HEK293 (cell line): ENCODE measurements around the gene OR52W1.

Experiments used
- CTCF ChIA-PET: fragments of 350-600 bp; formaldehyde crosslinking; extraction: SDS; loops from one replicate; lab custom pipeline; 2021; ENCODE audit warnings: antibody characterized with exemption; lab: Yijun Ruan, JAX
- POLR2A ChIA-PET: fragments of 300-600 bp; formaldehyde crosslinking; extraction: SDS; loops from one replicate; lab custom pipeline; 2020; ENCODE audit warnings: antibody characterized with exemption, inconsistent platforms; lab: Yijun Ruan, JAX
- H3K27ac ChIP-seq: fragments of 200-500 bp; sonication (Bioruptor generic); 2 replicates; pipeline ENCODE4 v1.5.1; 2014; ENCODE audit warnings: low read depth, low read length, control low read depth, inconsistent platforms; ENCODE audit errors: extremely low read depth
- H3K36me3 ChIP-seq, 2 experiments: fragments of 200-500 bp in 1 of 2; sonication (Bioruptor generic) in 1 of 2; 1 replicate in 1 of 2; 2 replicates in 1 of 2; pipeline ENCODE4 v1.5.1; 2014 to 2017; ENCODE audit warnings: inconsistent platforms in 2 of 2, low read length in 2 of 2; ENCODE audit not compliant: control insufficient read depth in 2 of 2, insufficient read depth in 1 of 2
- H3K4me1 ChIP-seq: fragments of 200-500 bp; sonication (Bioruptor generic); 2 replicates; pipeline ENCODE4 v1.5.1; 2014; ENCODE audit warnings: mild to moderate bottlenecking, low read length, inconsistent platforms; ENCODE audit not compliant: control insufficient read depth, insufficient read depth
- H3K4me3 ChIP-seq: 2 replicates; pipeline ENCODE4 v1.5.1; 2011; ENCODE audit warnings: low read depth, mild to moderate bottlenecking, control low read depth, low read length, moderate library complexity
- H3K9me3 ChIP-seq: fragments of 200-500 bp; sonication (Bioruptor generic); 2 replicates; pipeline ENCODE4 v1.5.1; 2014; ENCODE audit warnings: low read depth, low read length, inconsistent platforms; ENCODE audit not compliant: control insufficient read depth, insufficient read depth
- AEBP2 ChIP-seq: fragments of 450-650 bp; formaldehyde crosslinking; IDR thresholded peaks from 2 replicates; pipeline ENCODE4 v1.5.1; 2016; ENCODE audit warnings: missing biosample characterization, missing genetic modification characterization, borderline replicate concordance
- BCL11A ChIP-seq: fragments of 450-650 bp; formaldehyde crosslinking; IDR thresholded peaks from 2 replicates; pipeline ENCODE4 v1.5.1; 2016; ENCODE audit warnings: low read depth, missing biosample characterization, missing genetic modification characterization
- GFI1B ChIP-seq: fragments of 450-650 bp; formaldehyde crosslinking; IDR thresholded peaks from 2 replicates; pipeline ENCODE4 v1.5.1; 2016; ENCODE audit warnings: missing biosample characterization, missing genetic modification characterization
- GLIS2 ChIP-seq: fragments of 450-650 bp; formaldehyde crosslinking; IDR thresholded peaks from 2 replicates; pipeline ENCODE4 v1.5.1; 2016; ENCODE audit warnings: missing biosample characterization, missing genetic modification characterization
- KLF9 ChIP-seq: fragments of 450-650 bp; formaldehyde crosslinking; IDR thresholded peaks from 2 replicates; pipeline ENCODE4 v1.5.1; 2016; ENCODE audit warnings: missing biosample characterization, missing genetic modification characterization, low read depth
- MYNN ChIP-seq: fragments of 450-650 bp; formaldehyde crosslinking; IDR thresholded peaks from 2 replicates; pipeline ENCODE4 v1.5.1; 2016; ENCODE audit warnings: missing biosample characterization, missing genetic modification characterization, borderline replicate concordance
- WT1 ChIP-seq: fragments of 450-650 bp; formaldehyde crosslinking; IDR thresholded peaks from 2 replicates; pipeline ENCODE4 v1.5.1; 2016; ENCODE audit warnings: missing biosample characterization, missing genetic modification characterization
- ZNF23 ChIP-seq: fragments of 450-650 bp; formaldehyde crosslinking; IDR thresholded peaks from 2 replicates; pipeline ENCODE4 v1.5.1; 2016; ENCODE audit warnings: missing biosample characterization, missing genetic modification characterization, borderline replicate concordance
- ZNF335 ChIP-seq: fragments of 450-650 bp; formaldehyde crosslinking; conservative IDR thresholded peaks from 2 replicates; pipeline ENCODE4 v1.5.1; 2016; ENCODE audit warnings: missing biosample characterization, missing genetic modification characterization
- ZNF391 ChIP-seq: fragments of 450-650 bp; formaldehyde crosslinking; IDR thresholded peaks from 2 replicates; pipeline ENCODE4 v1.5.1; 2016; ENCODE audit warnings: low read depth, missing biosample characterization, missing genetic modification characterization, borderline replicate concordance
- ZNF433 ChIP-seq: fragments of 450-650 bp; formaldehyde crosslinking; IDR thresholded peaks from 2 replicates; pipeline ENCODE4 v1.5.1; 2016; ENCODE audit warnings: missing biosample characterization, missing genetic modification characterization, low read depth
- ZNF488 ChIP-seq: fragments of 450-650 bp; formaldehyde crosslinking; IDR thresholded peaks from 2 replicates; pipeline ENCODE4 v1.5.1; 2016; ENCODE audit warnings: missing biosample characterization, missing genetic modification characterization
- ZNF510 ChIP-seq: fragments of 450-650 bp; formaldehyde crosslinking; IDR thresholded peaks from 2 replicates; pipeline ENCODE4 v1.5.1; 2018; ENCODE audit warnings: mild to moderate bottlenecking, missing genetic modification characterization, missing biosample characterization; ENCODE audit not compliant: insufficient replicate concordance
- ZNF518A ChIP-seq: fragments of 450-650 bp; formaldehyde crosslinking; conservative IDR thresholded peaks from 2 replicates; pipeline ENCODE4 v1.5.1; 2016; ENCODE audit warnings: low read depth, missing biosample characterization, missing genetic modification characterization
- ZNF521 ChIP-seq: fragments of 450-650 bp; formaldehyde crosslinking; IDR thresholded peaks from 2 replicates; pipeline ENCODE4 v1.5.1; 2017; ENCODE audit warnings: missing biosample characterization, mild to moderate bottlenecking, missing genetic modification characterization
- ZNF623 ChIP-seq: fragments of 450-650 bp; formaldehyde crosslinking; IDR thresholded peaks from 2 replicates; pipeline ENCODE4 v1.5.1; 2016; ENCODE audit warnings: missing biosample characterization, missing genetic modification characterization
- ZNF624 ChIP-seq: fragments of 450-650 bp; formaldehyde crosslinking; IDR thresholded peaks from 2 replicates; pipeline ENCODE4 v1.5.1; 2017; ENCODE audit warnings: missing biosample characterization, missing genetic modification characterization
- ZNF639 ChIP-seq: fragments of 450-650 bp; formaldehyde crosslinking; IDR thresholded peaks from 2 replicates; pipeline ENCODE4 v1.5.1; 2016; ENCODE audit warnings: missing biosample characterization, missing genetic modification characterization
- ZNF707 ChIP-seq: fragments of 450-650 bp; formaldehyde crosslinking; IDR thresholded peaks from 2 replicates; pipeline ENCODE4 v1.5.1; 2016; ENCODE audit warnings: missing biosample characterization, missing genetic modification characterization
- ZNF76 ChIP-seq: fragments of 450-650 bp; formaldehyde crosslinking; IDR thresholded peaks from 2 replicates; pipeline ENCODE4; 2016; ENCODE audit warnings: low read depth, missing biosample characterization, missing genetic modification characterization, borderline replicate concordance
- ZNF830 ChIP-seq: fragments of 450-650 bp; IDR thresholded peaks from 2 replicates; pipeline ENCODE4 v1.5.0; 2018; ENCODE audit warnings: missing biosample characterization, missing genetic modification characterization, low read depth, mild to moderate bottlenecking, moderate library complexity
- ZSCAN16 ChIP-seq: fragments of 450-650 bp; formaldehyde crosslinking; IDR thresholded peaks from 2 replicates; pipeline ENCODE4 v1.5.1; 2016; ENCODE audit warnings: missing biosample characterization, missing genetic modification characterization
- ZSCAN30 ChIP-seq: fragments of 450-650 bp; IDR thresholded peaks from 2 replicates; pipeline ENCODE4 v1.5.1; 2018; ENCODE audit warnings: missing biosample characterization, mild to moderate bottlenecking, missing genetic modification characterization, moderate library complexity
- TF ChIP-seq, protein P1 (sequence below): fragments of 450-650 bp; formaldehyde crosslinking; IDR thresholded peaks from 2 replicates; pipeline ENCODE4 v1.5.1; 2016; ENCODE audit warnings: missing biosample characterization, missing genetic modification characterization

Gene OR52W1

GRCh38 chr11:6234387-6235107 is 35.5 kb downstream of the OR52W1 start, which contains the start of gene FHIP1B (continued):
- TF ChIP-seq, protein P1, sequence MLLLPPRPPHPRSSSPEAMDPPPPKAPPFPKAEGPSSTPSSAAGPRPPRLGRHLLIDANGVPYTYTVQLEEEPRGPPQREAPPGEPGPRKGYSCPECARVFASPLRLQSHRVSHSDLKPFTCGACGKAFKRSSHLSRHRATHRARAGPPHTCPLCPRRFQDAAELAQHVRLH (tag by site-specific recombination) = peak; percentile 47; the same call in 1 of the 2 replicates
- TF ChIP-seq ZNF335 (tag by site-specific recombination) (peak; percentile 69), ZNF488 (tag by site-specific recombination) (no peak), ZNF521 (no peak), KLF9 (tag by site-specific recombination) (peak; percentile 91), MYNN (no peak), AEBP2 (no peak), GLIS2 (tag by site-specific recombination) (peak; percentile 68)
- TF ChIP-seq, all 188 proteins: peak for 38

DNA sequence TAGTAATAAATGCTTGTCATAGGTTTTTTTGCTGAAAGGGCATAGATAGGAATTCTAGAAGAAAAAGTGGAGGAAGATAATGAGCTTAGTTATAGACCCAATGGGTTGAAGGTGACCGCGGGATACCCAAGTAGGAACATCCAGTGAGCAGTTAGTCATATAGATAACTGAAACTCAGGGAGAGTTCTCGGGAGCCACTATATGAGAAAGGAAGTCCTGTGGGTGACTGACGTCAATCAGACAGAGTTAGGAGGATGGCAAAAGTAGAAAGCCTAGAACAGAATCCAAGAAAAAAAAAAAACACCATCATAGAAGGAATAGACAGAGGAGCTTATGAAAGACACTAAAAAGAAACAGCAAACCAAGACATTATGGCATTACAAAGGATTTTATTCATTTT is 38.2 kb downstream of the OR52W1 start:
- H3K4me3 ChIP-seq = no peak overlapping the region
- ChIA-PET CTCF (interaction anchor here (0.7 to 4.0 kb wide), 2 partner anchors 14 to 79 kb away, joined by 4 to 25 read pairs; no protein-coding TSS in a partner anchor), POLR2A (no interaction called here)
- H3K27ac ChIP-seq = no peak overlapping the region
- TF ChIP-seq ZNF518A = no peak
- no peak for TF ChIP-seq ZNF830 (tag by site-specific recombination)
- no peak for TF ChIP-seq GFI1B (tag by site-specific recombination)
- no peak for TF ChIP-seq ZSCAN30 (tag by site-specific recombination)
- no peak for TF ChIP-seq ZNF624 (tag by site-specific recombination)
- TF ChIP-seq BCL11A (tag by site-specific recombination) = no peak
- no peak for TF ChIP-seq ZSCAN16 (tag by site-specific recombination)
- no peak for TF ChIP-seq ZNF510 (tag by site-specific recombination)
- TF ChIP-seq ZNF639 (tag by site-specific recombination) = no peak
- TF ChIP-seq WT1 (tag by site-specific recombination) = no peak
- no peak for TF ChIP-seq ZNF76 (tag by site-specific recombination)
- TF ChIP-seq ZNF433 (tag by site-specific recombination) = no peak
- TF ChIP-seq ZNF391 (tag by site-specific recombination) = no peak
- TF ChIP-seq ZNF23 = no peak
- TF ChIP-seq ZNF707 = no peak
- no peak for TF ChIP-seq ZNF623
- H3K36me3 ChIP-seq = no peaks in the 10 kb centered on the region
- no peaks in the 10 kb centered on the region for H3K4me1 ChIP-seq
- no peaks in the 10 kb centered on the region for H3K9me3 ChIP-seq
